ENCODE measurements around the gene FNIP1. TPM values are rescaled to one million over a fixed set of nuclear protein-coding genes. Genes with fewer than 3 reads are reported as not detected.
A peak's percentile ranks its signal among the peaks of the same experiment; 100 is the strongest.

Gene FNIP1
- total RNA-seq, 1 donor from 2014 or later, result 28.5 TPM

GRCh38 chr5:131795879-131796792 lies 681 bp downstream of the FNIP1 start:
- Mint-ChIP-seq H3K27me3 (ENCODE audit: low read depth, unreplicated experiment) (no peaks in the 10 kb centered on the region), H3K27ac (ENCODE audit: unreplicated experiment) (peak overlapping the region; percentile 88), H3K36me3 (ENCODE audit: low read depth, unreplicated experiment) (no peaks in the 10 kb centered on the region), H3K9me3 (ENCODE audit: unreplicated experiment) (no peaks in the 10 kb centered on the region), H3K4me1 (ENCODE audit: low read depth, unreplicated experiment) (peaks cover 8% of the 10 kb centered on the region), H3K4me3 (ENCODE audit: unreplicated experiment) (peak overlapping the region; percentile 96)
- Histone ChIP-seq H3K79me2 (ENCODE audit: insufficient read depth, low read length) (peaks cover 56% of the 10 kb centered on the region), H3K9me3 (ENCODE audit: insufficient read depth, low read depth, low read length) (no peaks in the 10 kb centered on the region), H4K20me1 (ENCODE audit: insufficient read depth, low read length) (peaks cover 48% of the 10 kb centered on the region), H3K27ac (ENCODE audit: low read depth, low read length) (peak overlapping the region; percentile 100), H2AFZ (ENCODE audit: low read depth, low read length) (peak overlapping the region; percentile 81), H3K4me1 (ENCODE audit: insufficient read depth, low read length) (peaks cover 11% of the 10 kb centered on the region), H3K4me3 (ENCODE audit: insufficient read depth, low read depth, low read length) (peak overlapping the region; percentile 98), H3K9ac (ENCODE audit: low read length) (peak overlapping the region; percentile 100), H3K27me3 (ENCODE audit: insufficient read depth, low read length) (no peaks in the 10 kb centered on the region), H3K4me2 (ENCODE audit: low read length) (peak overlapping the region; percentile 95), H3K36me3 (ENCODE audit: insufficient read depth, low read length) (no peaks in the 10 kb centered on the region)
- TF ChIP-seq EZH2 (IDR thresholded peaks at IDR 0.05; ENCODE audit: insufficient read depth, low read length), result no peak
- TF ChIP-seq CTCF (IDR thresholded peaks at IDR 0.05; ENCODE audit: insufficient read depth, low read depth, low read length), result no peak
- DNase-seq (ENCODE audit: low read depth) (peak; percentile 39), FAIRE-seq (no peak)

- Mint-ChIP-seq H3K27me3 (ENCODE audit: low read depth, unreplicated experiment) (no peaks in the 10 kb centered on the region), H3K9me3 (ENCODE audit: unreplicated experiment) (no peaks in the 10 kb centered on the region), H3K36me3 (ENCODE audit: low read depth, unreplicated experiment) (no peaks in the 10 kb centered on the region), H3K27ac (ENCODE audit: unreplicated experiment) (no peak overlapping the region), H3K4me3 (ENCODE audit: unreplicated experiment) (peak overlapping the region; percentile 96), H3K4me1 (ENCODE audit: low read depth, unreplicated experiment) (peaks cover 8% of the 10 kb centered on the region)
- H3K36me3 ChIP-seq (ENCODE audit: insufficient read depth, low read length), result peaks cover 2% of the 10 kb centered on the region
- FAIRE-seq (no peak), DNase-seq (ENCODE audit: low read depth) (no peak)
- H3K27me3 ChIP-seq (ENCODE audit: insufficient read depth, low read length), result no peaks in the 10 kb centered on the region
- no peaks in the 10 kb centered on the region for H3K9me3 ChIP-seq (ENCODE audit: insufficient read depth, low read depth, low read length)
- no peak overlapping the region for H3K27ac ChIP-seq (ENCODE audit: low read depth, low read length)
- peak overlapping the region; percentile 98 for H3K4me3 ChIP-seq (ENCODE audit: insufficient read depth, low read depth, low read length)
- no peak overlapping the region for H2AFZ ChIP-seq (ENCODE audit: low read depth, low read length)
- peak overlapping the region; percentile 100 for H3K9ac ChIP-seq (ENCODE audit: low read length)
- H3K79me2 ChIP-seq (ENCODE audit: insufficient read depth, low read length), result peaks cover 65% of the 10 kb centered on the region
- TF ChIP-seq EZH2 (IDR thresholded peaks at IDR 0.05; ENCODE audit: insufficient read depth, low read length), result no peak
- TF ChIP-seq CTCF (IDR thresholded peaks at IDR 0.05; ENCODE audit: insufficient read depth, low read depth, low read length), result no peak
- peaks cover 11% of the 10 kb centered on the region for H3K4me1 ChIP-seq (ENCODE audit: insufficient read depth, low read length)
- peak overlapping the region; percentile 95 for H3K4me2 ChIP-seq (ENCODE audit: low read length)
- peaks cover 57% of the 10 kb centered on the region for H4K20me1 ChIP-seq (ENCODE audit: insufficient read depth, low read length)
These were observed 1.6 kb downstream of the FNIP1 start for GRCh38 chr5:131795228-131795627.

GRCh38 chr5:131794586-131794985 lies 2.2 kb downstream of the FNIP1 start:
- FAIRE-seq, result no peak
- no peak for TF ChIP-seq EZH2 (IDR thresholded peaks at IDR 0.05; ENCODE audit: insufficient read depth, low read length)
- no peak for TF ChIP-seq CTCF (IDR thresholded peaks at IDR 0.05; ENCODE audit: insufficient read depth, low read depth, low read length)
- Histone ChIP-seq H3K9me3 (ENCODE audit: insufficient read depth, low read depth, low read length) (no peaks in the 10 kb centered on the region), H3K4me1 (ENCODE audit: insufficient read depth, low read length) (peaks cover 11% of the 10 kb centered on the region), H2AFZ (ENCODE audit: low read depth, low read length) (no peak overlapping the region), H3K9ac (ENCODE audit: low read length) (no peak overlapping the region), H3K36me3 (ENCODE audit: insufficient read depth, low read length) (peaks cover 2% of the 10 kb centered on the region), H3K27me3 (ENCODE audit: insufficient read depth, low read length) (no peaks in the 10 kb centered on the region), H4K20me1 (ENCODE audit: insufficient read depth, low read length) (peaks cover 64% of the 10 kb centered on the region), H3K27ac (ENCODE audit: low read depth, low read length) (no peak overlapping the region), H3K4me3 (ENCODE audit: insufficient read depth, low read depth, low read length) (peak overlapping the region; percentile 19), H3K4me2 (ENCODE audit: low read length) (peak overlapping the region; percentile 95), H3K79me2 (ENCODE audit: insufficient read depth, low read length) (peaks cover 72% of the 10 kb centered on the region)
- no peak for DNase-seq (ENCODE audit: low read depth)
- no peaks in the 10 kb centered on the region for H3K9me3 Mint-ChIP-seq (ENCODE audit: unreplicated experiment)
- no peak overlapping the region for H3K27ac Mint-ChIP-seq (ENCODE audit: unreplicated experiment)
- peak overlapping the region; percentile 71 for H3K4me3 Mint-ChIP-seq (ENCODE audit: unreplicated experiment)
- H3K4me1 Mint-ChIP-seq (ENCODE audit: low read depth, unreplicated experiment), result peaks cover 8% of the 10 kb centered on the region
- H3K27me3 Mint-ChIP-seq (ENCODE audit: low read depth, unreplicated experiment), result no peaks in the 10 kb centered on the region
- H3K36me3 Mint-ChIP-seq (ENCODE audit: low read depth, unreplicated experiment), result no peaks in the 10 kb centered on the region

Data from astrocyte (in vitro differentiated cells and primary cell).